SK-N-SH (cell line): ENCODE measurements around the gene FMNL2. TPM values are rescaled to one million over a fixed set of nuclear protein-coding genes. Genes with fewer than 3 reads are reported as not detected.

Experiments used
- CTCF ChIA-PET: fragments of 300-600, 350-600 bp; formaldehyde crosslinking; extraction: SDS; loops from one replicate; lab custom pipeline; 2021; lab: Yijun Ruan, JAX
- POLR2A ChIA-PET: fragments of 350-600 bp; sonication (Branson Sonifier 250); formaldehyde crosslinking; extraction: SDS; loops from one replicate; lab custom pipeline; 2020; ENCODE audit warnings: antibody characterized with exemption, inconsistent platforms; lab: Yijun Ruan, JAX
- DNase-seq: peaks from one replicate; pipeline ENCODE4 v3.0.0; 2012
- H2AFZ ChIP-seq: fragments of 200-600 bp; sonication (generic); 2 replicates; pipeline ENCODE4 v1.8.1; 2016; ENCODE audit warnings: antibody characterized with exemption, mild to moderate bottlenecking, low read depth
- H3F3A ChIP-seq: fragments of 200-600 bp; sonication (generic); replicated peaks from 2 replicates; pipeline ENCODE3; 2016; ENCODE audit warnings: antibody characterized with exemption, mild to moderate bottlenecking; ENCODE audit not compliant: insufficient read depth
- H3K27ac ChIP-seq, 2 experiments: fragments of 200-500 bp in 1 of 2; fragments of 200-600 bp in 1 of 2; sonication (Bioruptor generic) in 1 of 2; sonication (generic), shearing (Covaris generic) in 1 of 2; 2 replicates each; pipeline versions ENCODE4 v1.5.1 to v1.6.1; 2014 to 2016; ENCODE audit warnings: low read depth in 2 of 2, inconsistent platforms in 1 of 2, low read length in 1 of 2, mild to moderate bottlenecking in 1 of 2, mixed read lengths in 1 of 2
- H3K27me3 ChIP-seq: fragments of 200-600 bp; sonication (generic), shearing (Covaris generic); 2 replicates; pipeline ENCODE4 v1.6.1; 2016; ENCODE audit warnings: mixed run types; ENCODE audit not compliant: insufficient read depth
- H3K36me3 ChIP-seq, 2 experiments: fragments of 200-500 bp in 1 of 2; fragments of 200-600 bp in 1 of 2; sonication (Bioruptor generic) in 1 of 2; sonication (generic) in 1 of 2; replicated peaks in 1 of 2; 2 replicates each; pipeline versions ENCODE3 to v1.5.1; 2014 to 2016; ENCODE audit warnings: low read length in 1 of 2, mild to moderate bottlenecking in 1 of 2; ENCODE audit not compliant: insufficient read depth in 2 of 2, control insufficient read depth in 1 of 2
- H3K4me1 ChIP-seq, 2 experiments: fragments of 200-500 bp in 1 of 2; fragments of 200-600 bp in 1 of 2; sonication (Bioruptor generic) in 1 of 2; sonication (generic), shearing (Covaris generic) in 1 of 2; 2 replicates each; pipeline versions ENCODE4 v1.5.1 to v1.6.1; 2014 to 2016; ENCODE audit warnings: low read depth in 1 of 2, low read length in 1 of 2, mixed run types in 1 of 2; ENCODE audit not compliant: insufficient read depth in 2 of 2, control insufficient read depth in 1 of 2
- H3K4me2 ChIP-seq: fragments of 200-600 bp; sonication (generic), shearing (Covaris generic); 2 replicates; pipeline ENCODE4 v1.6.1; 2017; ENCODE audit warnings: mixed run types
- H3K4me3 ChIP-seq, 2 experiments: fragments of 200-500 bp in 1 of 2; fragments of 200-600 bp in 1 of 2; sonication (Bioruptor generic) in 1 of 2; sonication (generic), shearing (Covaris generic) in 1 of 2; 2 replicates each; pipeline versions ENCODE4 v1.5.1 to v1.8.1; 2014 to 2016; ENCODE audit warnings: low read depth in 2 of 2, inconsistent platforms in 1 of 2, low read length in 1 of 2, mild to moderate bottlenecking in 1 of 2, mixed read lengths in 1 of 2, moderate library complexity in 1 of 2
- H3K79me2 ChIP-seq: fragments of 200-600 bp; sonication (generic); 2 replicates; pipeline ENCODE4 v1.8.1; 2017; ENCODE audit warnings: mild to moderate bottlenecking; ENCODE audit not compliant: insufficient read depth
- H3K9ac ChIP-seq: fragments of 200-600 bp; sonication (generic); 2 replicates; pipeline ENCODE4 v1.6.1; 2017; ENCODE audit warnings: mixed run types
- H3K9me2 ChIP-seq: fragments of 200-600 bp; sonication (generic); 2 replicates; pipeline ENCODE4 v1.6.1; 2017; ENCODE audit warnings: mixed run types
- H3K9me3 ChIP-seq: fragments of 200-600 bp; sonication (generic); 2 replicates; pipeline ENCODE4 v1.6.1; 2017; ENCODE audit warnings: mixed run types, mild to moderate bottlenecking, moderate library complexity
- H4K20me1 ChIP-seq: fragments of 200-600 bp; sonication (generic); 2 replicates; pipeline ENCODE4 v1.6.1; 2017; ENCODE audit warnings: mild to moderate bottlenecking, mixed run types; ENCODE audit not compliant: insufficient read depth
- CTCF ChIP-seq: fragments of 200-600 bp; sonication (generic); IDR thresholded peaks from 2 replicates; pipeline ENCODE4 v1.6.1; 2017; ENCODE audit warnings: antibody characterized with exemption, mild to moderate bottlenecking, moderate library complexity
- ELF1 ChIP-seq: IDR thresholded peaks from 2 replicates; pipeline ENCODE4 v1.4.0; 2012
- EP300 ChIP-seq, 2 experiments: IDR thresholded peaks; 2 replicates each; pipeline versions ENCODE4 v1.4.0 to v1.6.1; 2012; ENCODE audit warnings: borderline replicate concordance in 1 of 2, low read depth in 1 of 2, low read length in 1 of 2
- EZH2phosphoT487 ChIP-seq: fragments of 200-600 bp; sonication (generic); IDR thresholded peaks from 2 replicates; pipeline ENCODE4 v1.6.1; 2017; ENCODE audit warnings: low read depth, mixed run types, mild to moderate bottlenecking, antibody characterized with exemption, moderate library complexity, borderline replicate concordance
- FOXJ3 ChIP-seq: sonication (generic); formaldehyde crosslinking; IDR thresholded peaks from 2 replicates; pipeline ENCODE4 v1.5.1; 2020; ENCODE audit warnings: mild to moderate bottlenecking, missing genetic modification reagents
- FOXM1 ChIP-seq: IDR thresholded peaks from 2 replicates; pipeline ENCODE4 v1.4.0; 2012; ENCODE audit warnings: low read depth, mild to moderate bottlenecking
- GATA2 ChIP-seq: sonication (generic); formaldehyde crosslinking; IDR thresholded peaks from 2 replicates; pipeline ENCODE4 v1.5.0; 2020; ENCODE audit warnings: mild to moderate bottlenecking, missing genetic modification reagents
- MEF2A ChIP-seq: IDR thresholded peaks from 2 replicates; pipeline ENCODE4 v1.4.0; 2012; ENCODE audit warnings: low read depth, borderline replicate concordance
- MXI1 ChIP-seq: IDR thresholded peaks from 2 replicates; pipeline ENCODE4 v1.6.1; 2012; ENCODE audit warnings: mild to moderate bottlenecking, low read depth, low read length, improper control_type of control experiment
- NFIC ChIP-seq: IDR thresholded peaks from 2 replicates; pipeline ENCODE4 v1.4.0; 2012; ENCODE audit warnings: borderline replicate concordance
- NRF1 ChIP-seq: IDR thresholded peaks from 2 replicates; pipeline ENCODE4 v1.6.1; 2012; ENCODE audit warnings: low read depth, mild to moderate bottlenecking, low read length
- POLR2AphosphoS5 ChIP-seq: IDR thresholded peaks from 2 replicates; pipeline ENCODE4 v1.6.1; 2012; ENCODE audit warnings: low read depth, low read length
- SIN3A ChIP-seq: IDR thresholded peaks from 2 replicates; pipeline ENCODE4 v1.6.1; 2012; ENCODE audit warnings: low read depth, mild to moderate bottlenecking, low read length, moderate library complexity, borderline replicate concordance
- TCF12 ChIP-seq: IDR thresholded peaks from 2 replicates; pipeline ENCODE4 v1.4.0; 2012
- WGBS: methylation state at CpG from one replicate; pipeline ENCODE4 v1.1.6; 2017; ENCODE audit warnings: low lambda C conversion rate; 5-methylcytosine and 5-hydroxymethylcytosine counted together
- polyA plus RNA-seq, 3 experiments: library from polyadenylated mRNA; depleted of rRNA; stranded (reverse); fragments of >200 nt; gene quantifications; 2 replicates each; pipeline ENCODE4 v1.2.3, GENCODE V29; 2012
- TF ChIP-seq, protein P1 (sequence below): IDR thresholded peaks from 2 replicates; pipeline ENCODE4; 2012
- TF ChIP-seq, protein P2 (sequence below): IDR thresholded peaks from 2 replicates; pipeline ENCODE4 v1.4.0; 2012; ENCODE audit warnings: low read depth, borderline replicate concordance
- TF ChIP-seq, protein P3 (sequence below): IDR thresholded peaks from 2 replicates; pipeline ENCODE4 v1.6.1; 2012; ENCODE audit warnings: mild to moderate bottlenecking, low read depth, low read length, moderate library complexity

Gene FMNL2
- polyA plus RNA-seq, 1 of the 3 experiments (the other 2 are of a cell fraction) = 14.5 TPM

DNA sequence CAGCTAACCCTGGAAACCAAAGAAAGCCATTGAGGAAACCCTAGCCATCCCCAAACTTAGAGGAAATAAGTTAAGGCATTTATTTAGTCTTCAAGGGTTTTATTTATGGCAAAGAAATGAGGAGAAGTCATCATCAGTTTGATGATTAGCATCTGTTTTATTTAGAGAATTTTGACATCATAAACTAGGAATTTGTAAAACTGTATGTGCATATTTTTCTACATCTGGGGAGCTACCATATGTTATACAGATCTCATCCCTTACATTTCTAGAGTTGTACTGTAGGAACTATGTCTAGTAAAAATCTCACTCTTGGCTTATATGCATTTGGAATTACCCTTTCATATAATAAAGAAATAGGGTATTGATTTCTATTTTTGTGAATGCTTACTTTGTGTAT, 48.7 kb downstream of the FMNL2 start:
- Histone ChIP-seq H3F3A (no peaks in the 10 kb centered on the region), H3K9ac (no peak overlapping the region), H3K27ac (no peak overlapping the region), H3K4me1 (peaks cover 5 to 25% of the 10 kb centered on the region in 2 experiments; a peak in 3 of 4 replicates), H4K20me1 (0 out of 2 replicates have a peak, but pooled peaks cover 7% of the 10 kb centered on the region), H3K27me3 (no peaks in the 10 kb centered on the region), H2AFZ (no peak overlapping the region), H3K4me3 (no peak overlapping the region), H3K9me2 (no peaks in the 10 kb centered on the region), H3K4me2 (no peak overlapping the region), H3K9me3 (no peaks in the 10 kb centered on the region), H3K36me3 (no peaks in the 10 kb centered on the region), H3K79me2 (peaks cover 43% of the 10 kb centered on the region)
- POLR2A ChIA-PET = no interaction called here
- TF ChIP-seq FOXM1 (no peak), EP300 (IDR thresholded peaks at IDR 0.05; ENCODE audit: borderline replicate concordance in 1 of 2, low read depth in 1 of 2, low read length in 1 of 2) (peak in 1 of 2 experiments; percentile 16; a peak in 1 of 4 replicates), POLR2AphosphoS5 (no peak), CTCF (no peak), NFIC (no peak), ELF1 (no peak), MEF2A (no peak), NRF1 (no peak), SIN3A (no peak), FOXJ3 (CRISPR knock-in tag) (no peak), TCF12 (peak; percentile 64), MXI1 (no peak)
- TF ChIP-seq, protein P1, sequence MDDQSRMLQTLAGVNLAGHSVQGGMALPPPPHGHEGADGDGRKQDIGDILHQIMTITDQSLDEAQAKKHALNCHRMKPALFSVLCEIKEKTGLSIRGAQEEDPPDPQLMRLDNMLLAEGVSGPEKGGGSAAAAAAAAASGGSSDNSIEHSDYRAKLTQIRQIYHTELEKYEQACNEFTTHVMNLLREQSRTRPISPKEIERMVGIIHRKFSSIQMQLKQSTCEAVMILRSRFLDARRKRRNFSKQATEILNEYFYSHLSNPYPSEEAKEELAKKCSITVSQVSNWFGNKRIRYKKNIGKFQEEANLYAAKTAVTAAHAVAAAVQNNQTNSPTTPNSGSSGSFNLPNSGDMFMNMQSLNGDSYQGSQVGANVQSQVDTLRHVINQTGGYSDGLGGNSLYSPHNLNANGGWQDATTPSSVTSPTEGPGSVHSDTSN = peak; percentile 43; the same call in 1 of the 2 replicates
- TF ChIP-seq, protein P2, sequence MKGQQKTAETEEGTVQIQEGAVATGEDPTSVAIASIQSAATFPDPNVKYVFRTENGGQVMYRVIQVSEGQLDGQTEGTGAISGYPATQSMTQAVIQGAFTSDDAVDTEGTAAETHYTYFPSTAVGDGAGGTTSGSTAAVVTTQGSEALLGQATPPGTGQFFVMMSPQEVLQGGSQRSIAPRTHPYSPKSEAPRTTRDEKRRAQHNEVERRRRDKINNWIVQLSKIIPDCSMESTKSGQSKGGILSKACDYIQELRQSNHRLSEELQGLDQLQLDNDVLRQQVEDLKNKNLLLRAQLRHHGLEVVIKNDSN = no peak
- CTCF ChIA-PET = interaction anchor here (1.3 kb wide), 1 partner anchor 10 kb away, joined by 4 read pairs; no protein-coding TSS in a partner anchor
- DNase-seq = no peak

DNA sequence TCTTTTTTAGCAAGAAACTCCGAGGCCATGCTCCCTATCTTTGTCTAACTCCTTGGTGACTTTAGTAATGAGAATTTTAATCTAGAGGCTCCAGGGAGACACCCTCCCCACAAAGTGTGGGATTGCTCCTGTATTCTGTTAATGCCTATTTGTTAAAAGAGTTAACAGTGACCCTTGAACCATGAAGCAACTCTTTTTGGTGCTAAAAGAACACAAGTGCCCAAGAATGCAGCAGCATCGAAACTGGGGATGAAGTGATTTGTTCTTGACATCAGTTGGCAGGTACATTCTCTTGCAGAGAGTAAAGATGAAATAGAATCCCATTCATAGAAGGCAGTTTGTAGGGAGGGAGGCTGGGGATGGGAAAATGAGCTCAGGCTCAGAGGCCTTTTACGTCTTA, 50.0 kb downstream of the FMNL2 start:
- Histone ChIP-seq H3K9ac (no peak overlapping the region), H3K4me3 (no peak overlapping the region), H3K79me2 (peaks cover 43% of the 10 kb centered on the region), H4K20me1 (0 out of 2 replicates have a peak, but pooled peaks cover 7% of the 10 kb centered on the region), H3K9me3 (no peaks in the 10 kb centered on the region), H2AFZ (no peak overlapping the region), H3K27me3 (no peaks in the 10 kb centered on the region), H3K27ac (no peak overlapping the region; a peak in 1 of 4 replicates), H3F3A (no peaks in the 10 kb centered on the region), H3K9me2 (no peaks in the 10 kb centered on the region), H3K4me2 (no peak overlapping the region), H3K36me3 (no peaks in the 10 kb centered on the region), H3K4me1 (peaks cover 5 to 25% of the 10 kb centered on the region in 2 experiments; a peak in 3 of 4 replicates)
- CTCF ChIA-PET = interaction anchor here (1.3 kb wide), 1 partner anchor 9 kb away, joined by 4 read pairs; no protein-coding TSS in a partner anchor
- 96% methylated on average over 3 of the region's 3 CpGs for WGBS
- no peak for DNase-seq
- POLR2A ChIA-PET = no interaction called here
- TF ChIP-seq FOXJ3 (CRISPR knock-in tag) = no peak
- TF ChIP-seq POLR2AphosphoS5 = no peak
- TF ChIP-seq EZH2phosphoT487 = no peak
- TF ChIP-seq, protein P2 = no peak
- TF ChIP-seq, protein P3, sequence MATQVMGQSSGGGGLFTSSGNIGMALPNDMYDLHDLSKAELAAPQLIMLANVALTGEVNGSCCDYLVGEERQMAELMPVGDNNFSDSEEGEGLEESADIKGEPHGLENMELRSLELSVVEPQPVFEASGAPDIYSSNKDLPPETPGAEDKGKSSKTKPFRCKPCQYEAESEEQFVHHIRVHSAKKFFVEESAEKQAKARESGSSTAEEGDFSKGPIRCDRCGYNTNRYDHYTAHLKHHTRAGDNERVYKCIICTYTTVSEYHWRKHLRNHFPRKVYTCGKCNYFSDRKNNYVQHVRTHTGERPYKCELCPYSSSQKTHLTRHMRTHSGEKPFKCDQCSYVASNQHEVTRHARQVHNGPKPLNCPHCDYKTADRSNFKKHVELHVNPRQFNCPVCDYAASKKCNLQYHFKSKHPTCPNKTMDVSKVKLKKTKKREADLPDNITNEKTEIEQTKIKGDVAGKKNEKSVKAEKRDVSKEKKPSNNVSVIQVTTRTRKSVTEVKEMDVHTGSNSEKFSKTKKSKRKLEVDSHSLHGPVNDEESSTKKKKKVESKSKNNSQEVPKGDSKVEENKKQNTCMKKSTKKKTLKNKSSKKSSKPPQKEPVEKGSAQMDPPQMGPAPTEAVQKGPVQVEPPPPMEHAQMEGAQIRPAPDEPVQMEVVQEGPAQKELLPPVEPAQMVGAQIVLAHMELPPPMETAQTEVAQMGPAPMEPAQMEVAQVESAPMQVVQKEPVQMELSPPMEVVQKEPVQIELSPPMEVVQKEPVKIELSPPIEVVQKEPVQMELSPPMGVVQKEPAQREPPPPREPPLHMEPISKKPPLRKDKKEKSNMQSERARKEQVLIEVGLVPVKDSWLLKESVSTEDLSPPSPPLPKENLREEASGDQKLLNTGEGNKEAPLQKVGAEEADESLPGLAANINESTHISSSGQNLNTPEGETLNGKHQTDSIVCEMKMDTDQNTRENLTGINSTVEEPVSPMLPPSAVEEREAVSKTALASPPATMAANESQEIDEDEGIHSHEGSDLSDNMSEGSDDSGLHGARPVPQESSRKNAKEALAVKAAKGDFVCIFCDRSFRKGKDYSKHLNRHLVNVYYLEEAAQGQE = no peak
- no peak for TF ChIP-seq CTCF
- TF ChIP-seq NFIC = no peak
- TF ChIP-seq GATA2 (CRISPR knock-in tag) = no peak
- no peak for TF ChIP-seq TCF12
